Panc1 (cell line): Measurements from ENCODE around the gene SLC2A11. TPM values are rescaled to one million over a fixed set of nuclear protein-coding genes. Genes with fewer than 3 reads are reported as not detected.

Source experiments
- ATAC-seq: fragments of 200-7000 bp; cut with Tn5 transposase; 2 replicates; pipeline ENCODE4 v1.9.1; 2020; ENCODE audit warnings: mild to moderate bottlenecking, moderate library complexity
- BruUV-seq: library from RNA; stranded (reverse); fragments of 400-500 nt; replicated peaks from 2 replicates; lab custom pipeline; 2021; lab: Mats Ljungman, UMichigan
- CTCF ChIA-PET: fragments of 300-600 bp; sonication (Branson Sonifier 250); formaldehyde crosslinking; loops from one replicate; lab custom pipeline; 2022; ENCODE audit warnings: antibody characterized with exemption; lab: Charles Lee
- POLR2A ChIA-PET: fragments of 300-600 bp; sonication (Branson Sonifier 250); formaldehyde crosslinking; loops from one replicate; lab custom pipeline; 2022; ENCODE audit warnings: antibody characterized with exemption; lab: Charles Lee
- DNase-seq: peaks from one replicate; pipeline ENCODE4 v3.0.0-alpha.2; 2010; ENCODE audit warnings: low read depth, low spot score
- H3K27ac ChIP-seq: 2 replicates; pipeline ENCODE4 v1.5.1; 2011; ENCODE audit warnings: mild to moderate bottlenecking, low read length, inconsistent platforms
- H3K27me3 ChIP-seq: fragments of 200-500 bp; sonication (Bioruptor generic); 2 replicates; pipeline ENCODE4 v1.6.0; 2014; ENCODE audit warnings: low read length, inconsistent platforms; ENCODE audit not compliant: control insufficient read depth, insufficient read depth
- H3K36me3 ChIP-seq: fragments of 200-500 bp; sonication (Bioruptor generic); 2 replicates; pipeline ENCODE4 v1.5.1; 2014; ENCODE audit warnings: inconsistent platforms, mild to moderate bottlenecking, low read length, moderate library complexity; ENCODE audit not compliant: control insufficient read depth, insufficient read depth
- H3K4me1 ChIP-seq: 2 replicates; pipeline ENCODE4 v1.5.1; 2011; ENCODE audit warnings: inconsistent platforms, mild to moderate bottlenecking, low read length, moderate library complexity; ENCODE audit not compliant: control insufficient read depth, insufficient read depth
- H3K4me3 ChIP-seq, 2 experiments: 2 replicates each; pipeline ENCODE4 v1.5.1; 2011 to 2012; ENCODE audit warnings: low read depth in 2 of 2, low read length in 2 of 2, mild to moderate bottlenecking in 2 of 2, inconsistent platforms in 1 of 2, moderate library complexity in 1 of 2
- H3K9me3 ChIP-seq: fragments of 200-500 bp; sonication (Bioruptor generic); 2 replicates; pipeline ENCODE4 v1.5.1; 2014; ENCODE audit warnings: low read depth, mild to moderate bottlenecking, inconsistent platforms, low read length, moderate library complexity; ENCODE audit not compliant: control insufficient read depth, insufficient read depth
- CTCF ChIP-seq: fragments of 450-650 bp; IDR thresholded peaks from 2 replicates; pipeline ENCODE4 v1.5.1; 2017; ENCODE audit warnings: mild to moderate bottlenecking
- POLR2AphosphoS5 ChIP-seq: IDR thresholded peaks from 2 replicates; pipeline ENCODE4 v1.6.1; 2012; ENCODE audit warnings: mild to moderate bottlenecking, low read depth, low read length, moderate library complexity
- REST ChIP-seq, 2 experiments: IDR thresholded peaks; 2 replicates each; pipeline ENCODE4 v1.6.1; 2011 to 2012; ENCODE audit warnings: low read depth in 2 of 2, control low read depth in 1 of 2, low read length in 1 of 2, mild to moderate bottlenecking in 1 of 2, moderate library complexity in 1 of 2; ENCODE audit not compliant: insufficient read depth in 1 of 2
- SIN3A ChIP-seq: IDR thresholded peaks from 2 replicates; pipeline ENCODE4 v1.6.1; 2012; ENCODE audit warnings: low read depth, mild to moderate bottlenecking, low read length, moderate library complexity, borderline replicate concordance; ENCODE audit not compliant: insufficient read depth
- TCF7L2 ChIP-seq: IDR thresholded peaks from 2 replicates; pipeline ENCODE4 v1.6.1; 2011; ENCODE audit warnings: mild to moderate bottlenecking, low read depth, low read length, inconsistent platforms
- in situ Hi-C: cut with HindIII; loops from 2 replicates; pipeline ENCODE4 v1.10.0; 2016; ENCODE audit warnings: low sequenced_read_pairs, low pct_unique_long_range_greater_than_20kb
- intact Hi-C: fragments of 100-400 bp; cut with micrococcal nuclease; formaldehyde crosslinking; loops from one replicate; pipeline ENCODE4 v1.10.0; 2022; ENCODE audit not compliant: unreplicated experiment
- total RNA-seq: library from RNA; stranded (reverse); gene quantifications from one replicate; pipeline ENCODE4 v1.2.1, GENCODE V29; 2021; ENCODE audit not compliant: unreplicated experiment

The SLC2A11 gene
- total RNA-seq, 1 experiment from 2014 or later, result 33.8 TPM

- BruUV-seq, result no TSS peak
- DNase-seq, result no peak
- intact Hi-C loops (no loop called here), in situ Hi-C loops (no loop called here)
- TF ChIP-seq POLR2AphosphoS5 (no peak), TCF7L2 (no peak), SIN3A (no peak), CTCF (no peak), REST (IDR thresholded peaks at IDR 0.05; ENCODE audit: insufficient read depth in 1 of 2, low read depth in 2 of 2, low read length in 1 of 2) (no peak)
- POLR2A ChIA-PET, result no interaction called here
- H3K4me3 ChIP-seq, result no peak overlapping the region
- H3K36me3 ChIP-seq, result peaks cover 6% of the 10 kb centered on the region; the same call in 1 of the 2 replicates
- CTCF ChIA-PET, result no interaction called here
- no peak overlapping the region for H3K27ac ChIP-seq
- ATAC-seq, result no peak
- no peaks in the 10 kb centered on the region for H3K9me3 ChIP-seq
- peaks cover 15% of the 10 kb centered on the region for H3K4me1 ChIP-seq
- no peaks in the 10 kb centered on the region for H3K27me3 ChIP-seq
Observed at GRCh38 chr22:23891726-23892125, 34.1 kb downstream of the SLC2A11 start.

- in situ Hi-C loops, result no loop called here
- BruUV-seq, result no TSS peak
Observed at GRCh38 chr22:23892130-23892529, 34.5 kb downstream of the SLC2A11 start.

More at GRCh38 chr22:23892130-23892529, 34.5 kb downstream of the SLC2A11 start:
- Histone ChIP-seq H3K4me3 (no peak overlapping the region), H3K9me3 (no peaks in the 10 kb centered on the region), H3K27ac (no peak overlapping the region), H3K4me1 (peaks cover 18% of the 10 kb centered on the region), H3K27me3 (no peaks in the 10 kb centered on the region), H3K36me3 (peaks cover 6% of the 10 kb centered on the region; the same call in 1 of the 2 replicates)
- intact Hi-C loops, result no loop called here
- POLR2A ChIA-PET, result no interaction called here
- ATAC-seq, result no peak
- TF ChIP-seq SIN3A, result no peak
- TF ChIP-seq TCF7L2, result no peak
- TF ChIP-seq REST (IDR thresholded peaks at IDR 0.05; ENCODE audit: insufficient read depth in 1 of 2, low read depth in 2 of 2, low read length in 1 of 2), result no peak
- TF ChIP-seq CTCF, result no peak
- TF ChIP-seq POLR2AphosphoS5, result no peak
- no peak for DNase-seq
- CTCF ChIA-PET, result no interaction called here
